Uterus (tissue), 4 donors: ENCODE measurements around the gene UFSP1. TPM values are rescaled to one million over a fixed set of nuclear protein-coding genes. Genes with fewer than 3 reads are reported as not detected.
A peak's percentile ranks its signal among the peaks of the same experiment; 100 is the strongest.

Experiments used
- DNase-seq, 2 donors: peaks; one replicate each; pipeline ENCODE4 v3.0.0-alpha.2; 2019 to 2020
- H3K27ac ChIP-seq, 2 donors: fragments of 200-600 bp; sonication (generic); 1 replicate in 1 of 2; 2 replicates in 1 of 2; pipeline ENCODE4 v1.5.1; 2016 to 2018
- H3K27me3 ChIP-seq, 2 donors: fragments of 200-600 bp; sonication (generic); one replicate each; pipeline ENCODE4 v1.5.1; 2018 to 2019; ENCODE audit warnings: control low read depth in 1 of 2
- H3K36me3 ChIP-seq, 2 donors: fragments of 200-600 bp; sonication (generic); one replicate each; pipeline ENCODE4 v1.5.1; 2019; ENCODE audit warnings: control low read depth in 1 of 2
- H3K4me1 ChIP-seq, 2 donors: fragments of 200-600 bp; sonication (generic); one replicate each; pipeline ENCODE4 v1.5.1; 2018 to 2019; ENCODE audit warnings: control low read depth in 1 of 2
- H3K4me3 ChIP-seq, 2 donors: fragments of 200-600 bp; sonication (generic); 1 replicate in 1 of 2; 2 replicates in 1 of 2; pipeline ENCODE4 v1.5.1; 2018 to 2019; ENCODE audit warnings: mild to moderate bottlenecking in 1 of 2
- H3K9me3 ChIP-seq, 2 donors: fragments of 200-600 bp; sonication (generic); one replicate each; pipeline ENCODE4 v1.5.1; 2019; ENCODE audit warnings: control low read depth in 1 of 2
- CTCF ChIP-seq, 4 experiments: fragments of 200-600 bp in 2 of 4; fragments of 450-650 bp in 2 of 4; sonication (generic) in 2 of 4; IDR thresholded peaks; one replicate each; pipeline ENCODE4 v1.5.1; 2016 to 2019; ENCODE audit warnings: antibody characterized with exemption in 4 of 4, mild to moderate bottlenecking in 2 of 4, moderate library complexity in 1 of 4
- POLR2A ChIP-seq, 2 donors: fragments of 450-650 bp; IDR thresholded peaks; one replicate each; pipeline ENCODE4 v1.6.1; 2016; ENCODE audit warnings: antibody characterized with exemption in 2 of 2, mild to moderate bottlenecking in 1 of 2, moderate library complexity in 1 of 2
- intact Hi-C: fragments of 100-400 bp; cut with DNase I; formaldehyde crosslinking; loops from one replicate; pipeline ENCODE4 v1.15.1; 2023; ENCODE audit warnings: low total_unique reads
- total RNA-seq, 4 donors: library from RNA; depleted of rRNA in 3 of 4; stranded (reverse); fragments of >200 nt in 3 of 4; gene quantifications; one replicate each; pipeline versions ENCODE4 v1.1.0 to v1.2.4, GENCODE V29; 2014 to 2023
- donor health status: DM: yes; HTN: yes; CAD: no.

The UFSP1 gene
- total RNA-seq, 4 donors from 2014 or later = 4.8 to 9.7 (median 5.0) TPM; not detected in 1

GRCh38 chr7:100867776-100868485, 21.6 kb downstream of the UFSP1 start:
- H3K27ac ChIP-seq = peak overlapping the region; percentile 96 to 99
- H3K27me3 ChIP-seq = no peaks in the 10 kb centered on the region
- H3K36me3 ChIP-seq = no peaks in the 10 kb centered on the region
- intact Hi-C loops = no loop called here
- no peaks in the 10 kb centered on the region for H3K9me3 ChIP-seq
- peak overlapping the region; percentile 65 to 100 for H3K4me3 ChIP-seq
- DNase-seq = peak in 1 of 2 donors; percentile 41
- TF ChIP-seq POLR2A (IDR thresholded peaks at IDR 0.05) = no peak
- TF ChIP-seq CTCF (IDR thresholded peaks at IDR 0.05) = no peak
- peaks cover 0 to 25% of the 10 kb centered on the region in 2 donors for H3K4me1 ChIP-seq

GRCh38 chr7:100867040-100867775, 22.3 kb downstream of the UFSP1 start, which contains the start of gene TRIP6:
TSS of gene TRIP6 (plus strand) at chr7:100867387. CDS start at chr7:100867498, 111 bp downstream.
- no peaks in the 10 kb centered on the region for H3K36me3 ChIP-seq
- H3K4me3 ChIP-seq = peak within 1 kb of the TSS; percentile 65 to 100
- no peaks in the 10 kb centered on the region for H3K9me3 ChIP-seq
- peak in 1 of 4 experiments; percentile 2 for TF ChIP-seq CTCF (IDR thresholded peaks at IDR 0.05)
- TF ChIP-seq POLR2A (IDR thresholded peaks at IDR 0.05) = peak; percentile 38 to 47
- no peaks in the 10 kb centered on the region for H3K27me3 ChIP-seq
- intact Hi-C loops = no loop called here
- DNase-seq = peak; percentile 95 to 97
- peak within 1 kb of the TSS; percentile 96 to 99 for H3K27ac ChIP-seq
- H3K4me1 ChIP-seq = peaks cover 0 to 25% of the 10 kb centered on the region in 2 donors

GRCh38 chr7:100866729-100867039, 22.8 kb downstream of the UFSP1 start:
- Histone ChIP-seq H3K9me3 (no peaks in the 10 kb centered on the region), H3K36me3 (no peaks in the 10 kb centered on the region), H3K27ac (peak overlapping the region; percentile 96 to 99), H3K4me3 (peak overlapping the region; percentile 65 to 100), H3K27me3 (no peaks in the 10 kb centered on the region), H3K4me1 (peaks cover 0 to 25% of the 10 kb centered on the region in 2 donors)
- TF ChIP-seq CTCF (IDR thresholded peaks at IDR 0.05) (no peak), POLR2A (IDR thresholded peaks at IDR 0.05) (no peak)
- DNase-seq = peak in 1 of 2 donors; percentile 43
- intact Hi-C loops = no loop called here

- H3K27me3 ChIP-seq = no peaks in the 10 kb centered on the region
- H3K27ac ChIP-seq = peak overlapping the region; percentile 96 to 99
- H3K9me3 ChIP-seq = no peaks in the 10 kb centered on the region
- peaks cover 0 to 25% of the 10 kb centered on the region in 2 donors for H3K4me1 ChIP-seq
- H3K4me3 ChIP-seq = peak overlapping the region; percentile 4 to 100
- no peaks in the 10 kb centered on the region for H3K36me3 ChIP-seq
- no peak for TF ChIP-seq POLR2A (IDR thresholded peaks at IDR 0.05)
- peak; percentile 79 to 88 for DNase-seq
- intact Hi-C loops = no loop called here
These were observed 23.4 kb downstream of the UFSP1 start for GRCh38 chr7:100865938-100866728.

GRCh38 chr7:100865372-100865911, 24.1 kb downstream of the UFSP1 start:
- Histone ChIP-seq H3K4me1 (peaks cover 0 to 25% of the 10 kb centered on the region in 2 donors), H3K27me3 (no peaks in the 10 kb centered on the region), H3K9me3 (no peaks in the 10 kb centered on the region), H3K27ac (peak overlapping the region; percentile 96 to 99), H3K4me3 (no peak overlapping the region), H3K36me3 (no peaks in the 10 kb centered on the region)
- DNase-seq = peak in 1 of 2 donors; percentile 49
- intact Hi-C loops = no loop called here
- TF ChIP-seq POLR2A (IDR thresholded peaks at IDR 0.05) (no peak), CTCF (IDR thresholded peaks at IDR 0.05) (no peak)
